ENCODE data around the gene EMC9. TPM values are rescaled to one million over a fixed set of nuclear protein-coding genes. Genes with fewer than 3 reads are reported as not detected.

EMC9 gene
- total RNA-seq, 1 experiment from 2014 or later = 42.0 TPM

- Histone ChIP-seq H3K9me3 (ENCODE audit: control insufficient read depth in 1 of 2, insufficient read depth in 1 of 2, low read depth in 1 of 2, low read length in 2 of 2) (no peaks in the 10 kb centered on the region), H3K79me2 (ENCODE audit: insufficient read depth, low read length) (peaks cover 14% of the 10 kb centered on the region; the same call in 1 of the 2 replicates), H3K27me3 (ENCODE audit: insufficient read depth, low read length) (no peaks in the 10 kb centered on the region), H3K4me3 (replicated peaks in 1 of 2; ENCODE audit: low read depth in 1 of 2, low read length in 2 of 2) (peak overlapping the region; percentile 86 to 92), H3K4me2 (ENCODE audit: low read length) (peak overlapping the region; percentile 95), H3K4me1 (ENCODE audit: control insufficient read depth in 1 of 2, insufficient read depth in 2 of 2, low read length in 2 of 2) (peaks cover 6 to 16% of the 10 kb centered on the region in 2 experiments; a peak in 3 of 4 replicates), H2AFZ (ENCODE audit: low read depth, low read length, poor library complexity, severe bottlenecking) (no peak overlapping the region), H3K9me2 (ENCODE audit: insufficient read depth) (no peaks in the 10 kb centered on the region), H3K27ac (ENCODE audit: low read depth, low read length) (no peak overlapping the region), H3K36me3 (ENCODE audit: control insufficient read depth in 1 of 2, insufficient read depth in 2 of 2, low read length in 2 of 2) (peaks cover 12 to 19% of the 10 kb centered on the region in 2 experiments), H3K9ac (ENCODE audit: low read length) (peak overlapping the region; percentile 84), H4K20me1 (ENCODE audit: insufficient read depth) (no peaks in the 10 kb centered on the region)
- intact Hi-C loops (cut with micrococcal nuclease) = no loop called here
- RAD21 ChIA-PET (ENCODE audit: low non-redundant PET in 1 of 2, low total read pairs in 2 of 2, uncharacterized antibody in 2 of 2, unreplicated experiment in 2 of 2) = interaction anchor here in 1 of 2 experiments (0.7 kb wide), 1 partner anchor 22 kb away, joined by 4 read pairs; no protein-coding TSS in a partner anchor
- no TSS peak for BruUV-seq (replicated peaks)
- TF ChIP-seq TCF7L2 (IDR thresholded peaks at IDR 0.05; ENCODE audit: borderline replicate concordance, extremely low read depth, insufficient read depth, insufficient read length) = no peak
- TF ChIP-seq SIN3A (IDR thresholded peaks at IDR 0.05; ENCODE audit: low read depth) = no peak
- TF ChIP-seq ZFX (IDR thresholded peaks at IDR 0.05) = no peak
- TF ChIP-seq CEBPB (IDR thresholded peaks at IDR 0.05; ENCODE audit: low read depth) = no peak
- TF ChIP-seq JUND (IDR thresholded peaks at IDR 0.05) = no peak
- TF ChIP-seq CTCF (IDR thresholded peaks at IDR 0.05 in 2 of 3, conservative IDR thresholded peaks at IDR 0.05 in 1 of 3; ENCODE audit: borderline replicate concordance in 1 of 3, insufficient read depth in 1 of 3, low read depth in 2 of 3, low read length in 2 of 3) = no peak
- no peak for TF ChIP-seq SRF (IDR thresholded peaks at IDR 0.05; ENCODE audit: low read depth)
- no peak for TF ChIP-seq CBX3 (IDR thresholded peaks at IDR 0.05; ENCODE audit: low read depth)
- TF ChIP-seq EZH2 (IDR thresholded peaks at IDR 0.05) = no peak
- no peak for TF ChIP-seq FOSL1 (IDR thresholded peaks at IDR 0.05; ENCODE audit: low read depth)
- no peak for TF ChIP-seq ELF1 (IDR thresholded peaks at IDR 0.05; ENCODE audit: borderline replicate concordance, low read depth)
- TF ChIP-seq SP1 (IDR thresholded peaks at IDR 0.05; ENCODE audit: low read depth) = no peak
- no peak for ATAC-seq
- POLR2A ChIA-PET = interaction anchor here (1.9 kb wide), 1 partner anchor 8 kb away, joined by 6 read pairs; no protein-coding TSS in a partner anchor
- CTCF ChIA-PET = interaction anchor here (2.7 kb wide), 1 partner anchor 25 kb away, joined by 11 read pairs; the partner anchor contains the start of gene EMC9
- no peak for DNase-seq (ENCODE audit: low read depth, low spot score)
Measured at GRCh38 chr14:24116128-24116814, 25.1 kb downstream of the EMC9 start.
